Thyroid gland (tissue), 4 donors: ENCODE measurements around the gene MAMSTR.

Experiments
- POLR2A ChIP-seq, 2 donors: fragments of 450-650 bp; IDR thresholded peaks; one replicate each; pipeline ENCODE4 v1.6.1; 2017; ENCODE audit warnings: antibody characterized with exemption in 2 of 2, mild to moderate bottlenecking in 2 of 2, moderate library complexity in 1 of 2
- TF ChIP-seq, protein P1 (sequence below), 6 experiments: fragments of 200-600 bp in 3 of 6; fragments of 450-650 bp in 3 of 6; sonication (generic) in 3 of 6; IDR thresholded peaks; one replicate each; pipeline ENCODE4 v1.5.1; 2016 to 2019; ENCODE audit warnings: antibody characterized with exemption in 6 of 6, mild to moderate bottlenecking in 2 of 6, inconsistent platforms in 1 of 6, moderate library complexity in 1 of 6

DNA sequence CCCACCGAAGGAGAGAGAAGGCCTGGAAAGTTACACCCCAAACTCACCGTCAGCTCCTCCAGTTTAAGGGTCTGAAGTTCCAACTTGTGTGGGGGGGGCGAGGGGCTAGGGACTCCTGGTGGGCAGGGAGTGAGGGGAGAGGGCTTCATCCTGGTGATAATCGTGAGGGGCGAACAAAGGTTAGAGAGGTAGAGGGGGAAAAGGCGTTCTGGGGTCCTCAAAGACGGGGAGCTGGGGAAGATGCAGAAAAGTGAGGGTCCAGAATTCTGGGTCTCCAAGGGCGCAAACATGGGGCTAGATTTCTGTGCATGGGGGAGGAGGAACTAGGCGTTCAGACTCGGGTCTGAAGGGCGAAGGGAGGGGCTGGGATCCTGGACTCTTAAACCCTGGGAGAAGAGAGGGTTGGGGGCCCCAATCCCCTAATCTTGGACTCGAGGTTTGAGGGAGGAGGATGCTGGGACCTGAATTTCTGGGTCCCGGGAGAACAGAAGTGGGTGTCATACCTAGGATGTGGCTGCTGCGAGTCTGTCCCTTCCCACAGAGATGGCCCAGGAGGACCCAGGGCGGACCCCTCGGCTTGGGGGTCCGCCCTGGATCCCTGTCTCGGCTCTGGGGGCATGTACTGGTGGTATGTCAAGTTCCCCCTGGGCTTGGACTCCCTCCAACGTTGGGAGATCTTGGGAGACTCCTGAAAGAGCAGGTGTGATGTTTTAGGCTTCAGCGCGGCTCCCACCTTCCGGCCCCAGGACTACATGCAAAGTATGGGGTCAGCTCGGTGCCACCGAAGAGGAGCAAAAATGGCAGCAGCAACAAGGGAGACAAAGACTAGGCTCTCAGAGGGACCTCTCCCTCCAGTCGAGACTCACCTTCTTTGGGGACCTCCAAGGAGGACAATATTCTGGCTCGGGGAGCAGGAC lies 4.5 kb downstream of the MAMSTR start:
- TF ChIP-seq, protein P1, sequence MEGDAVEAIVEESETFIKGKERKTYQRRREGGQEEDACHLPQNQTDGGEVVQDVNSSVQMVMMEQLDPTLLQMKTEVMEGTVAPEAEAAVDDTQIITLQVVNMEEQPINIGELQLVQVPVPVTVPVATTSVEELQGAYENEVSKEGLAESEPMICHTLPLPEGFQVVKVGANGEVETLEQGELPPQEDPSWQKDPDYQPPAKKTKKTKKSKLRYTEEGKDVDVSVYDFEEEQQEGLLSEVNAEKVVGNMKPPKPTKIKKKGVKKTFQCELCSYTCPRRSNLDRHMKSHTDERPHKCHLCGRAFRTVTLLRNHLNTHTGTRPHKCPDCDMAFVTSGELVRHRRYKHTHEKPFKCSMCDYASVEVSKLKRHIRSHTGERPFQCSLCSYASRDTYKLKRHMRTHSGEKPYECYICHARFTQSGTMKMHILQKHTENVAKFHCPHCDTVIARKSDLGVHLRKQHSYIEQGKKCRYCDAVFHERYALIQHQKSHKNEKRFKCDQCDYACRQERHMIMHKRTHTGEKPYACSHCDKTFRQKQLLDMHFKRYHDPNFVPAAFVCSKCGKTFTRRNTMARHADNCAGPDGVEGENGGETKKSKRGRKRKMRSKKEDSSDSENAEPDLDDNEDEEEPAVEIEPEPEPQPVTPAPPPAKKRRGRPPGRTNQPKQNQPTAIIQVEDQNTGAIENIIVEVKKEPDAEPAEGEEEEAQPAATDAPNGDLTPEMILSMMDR (IDR thresholded peaks at IDR 0.05): no peak
- TF ChIP-seq POLR2A (IDR thresholded peaks at IDR 0.05): no peak
